ENCODE data around the gene RERGL.

The RERGL gene, protein sequence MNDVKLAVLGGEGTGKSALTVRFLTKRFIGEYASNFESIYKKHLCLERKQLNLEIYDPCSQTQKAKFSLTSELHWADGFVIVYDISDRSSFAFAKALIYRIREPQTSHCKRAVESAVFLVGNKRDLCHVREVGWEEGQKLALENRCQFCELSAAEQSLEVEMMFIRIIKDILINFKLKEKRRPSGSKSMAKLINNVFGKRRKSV

DNA sequence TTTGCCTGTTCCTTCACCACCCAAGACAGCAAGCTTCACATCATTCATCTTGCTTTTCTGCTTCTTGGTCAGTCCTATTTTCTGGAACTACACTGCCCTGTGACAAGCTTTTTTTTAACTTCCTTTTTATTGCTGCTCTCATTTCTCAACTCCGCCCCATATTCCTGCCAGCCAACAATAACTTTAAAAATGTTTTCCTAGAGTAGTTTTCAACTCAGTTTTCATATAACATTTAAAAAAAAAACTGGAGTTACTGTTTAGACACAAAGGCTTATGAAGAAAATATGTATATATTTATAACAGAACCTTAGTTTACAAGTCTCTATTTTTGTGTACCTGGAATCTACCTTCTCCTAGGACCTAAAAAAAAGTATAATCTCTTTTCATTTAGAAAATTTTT is at the start of gene RERGL:
Gene RERGL (minus strand): TSS at position 101 of the 400 bp plus-strand sequence. CDS start 53 bp downstream, at position 48.
- Mint-ChIP-seq H3K27ac (no peak within 1 kb of the TSS), H3K27me3 (no peaks in the 10 kb centered on the region), H3K4me3 (no peak within 1 kb of the TSS), H3K9me3 (peaks cover 9% of the 10 kb centered on the region), H3K4me1 (no peaks in the 10 kb centered on the region), H3K36me3 (no peaks in the 10 kb centered on the region)

DNA sequence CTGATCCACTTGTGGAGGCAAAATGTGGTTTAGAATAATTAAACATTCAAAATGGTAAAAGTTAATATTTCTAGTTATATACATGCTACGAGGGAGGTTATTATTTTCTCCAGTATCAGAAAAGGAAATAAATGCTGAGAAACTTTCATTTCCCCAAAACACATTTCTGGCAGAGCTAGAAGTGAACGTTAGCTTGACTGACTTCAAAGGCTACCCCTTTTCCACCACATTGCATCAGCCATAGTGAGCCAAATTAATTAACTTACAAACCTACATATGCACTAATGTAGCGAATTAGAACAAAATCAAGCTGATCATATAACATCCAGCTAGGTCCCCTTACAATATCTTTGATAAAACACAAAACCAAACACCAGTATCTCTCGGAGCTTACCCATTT is 49.3 kb upstream of the RERGL start:
- Mint-ChIP-seq H3K36me3 (no peaks in the 10 kb centered on the region), H3K4me1 (no peaks in the 10 kb centered on the region), H3K27me3 (no peaks in the 10 kb centered on the region), H3K27ac (no peak overlapping the region), H3K4me3 (no peak overlapping the region), H3K9me3 (no peaks in the 10 kb centered on the region)

DNA sequence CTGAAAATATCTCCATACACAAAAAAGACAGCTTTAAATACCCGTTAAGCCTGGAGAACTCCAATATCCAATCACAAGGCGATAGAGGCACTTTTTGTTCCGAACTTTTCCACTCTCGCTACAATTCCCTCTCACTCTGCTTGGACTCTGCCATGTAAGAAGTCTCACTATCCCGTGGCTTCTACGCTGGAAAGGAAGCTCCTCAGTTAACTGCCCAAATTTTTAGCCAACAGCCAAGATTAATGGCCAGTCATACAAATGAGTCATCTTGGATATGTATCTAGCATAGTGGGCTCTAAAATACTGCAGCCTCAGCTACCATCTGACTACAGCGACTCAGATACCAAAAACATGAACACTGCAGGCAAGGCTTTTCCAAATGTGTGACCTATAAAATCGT is 45.5 kb upstream of the RERGL start:
- Mint-ChIP-seq H3K27me3 (no peaks in the 10 kb centered on the region), H3K4me3 (no peak overlapping the region), H3K4me1 (no peaks in the 10 kb centered on the region), H3K27ac (no peak overlapping the region), H3K9me3 (peaks cover 5% of the 10 kb centered on the region), H3K36me3 (no peaks in the 10 kb centered on the region)

DNA sequence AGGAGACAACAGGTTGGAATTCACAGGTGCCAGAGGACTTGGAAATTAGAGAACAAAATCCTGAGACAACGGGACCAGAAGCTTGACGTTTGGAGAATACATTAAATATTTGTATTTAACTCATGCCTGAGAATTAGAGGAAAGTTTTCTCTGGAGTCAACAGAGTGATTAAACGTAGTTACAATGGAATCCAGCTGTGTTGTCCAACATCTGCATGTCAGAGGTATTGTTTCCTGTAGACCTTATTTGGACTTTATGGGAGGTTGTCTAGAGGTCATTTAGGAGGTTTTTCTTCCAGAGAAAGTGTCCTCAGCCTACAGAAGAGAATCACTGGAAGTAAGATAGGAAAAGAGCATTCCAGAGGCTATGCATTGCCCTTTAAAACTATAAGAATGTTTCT is 45.1 kb upstream of the RERGL start:
- H3K4me3 Mint-ChIP-seq, result no peak overlapping the region

DNA sequence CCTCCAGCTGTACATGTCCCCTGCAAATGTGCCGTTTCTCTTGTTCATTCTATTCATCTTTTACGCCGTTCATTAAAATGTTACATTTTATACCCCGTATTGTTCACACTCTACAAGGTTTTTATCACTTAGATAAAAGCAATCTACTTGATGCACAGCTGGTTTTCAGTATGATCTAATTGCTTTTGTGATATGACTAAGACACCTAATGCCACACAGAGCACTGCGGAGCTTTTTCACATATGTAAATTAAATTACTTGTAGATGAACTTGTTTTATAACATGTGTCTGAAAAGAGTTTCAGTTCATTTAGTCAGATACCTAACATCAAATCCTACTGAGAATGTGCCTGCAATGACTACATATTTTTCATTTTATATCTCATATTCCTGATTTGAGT is 40.9 kb upstream of the RERGL start:
- H3K27me3 Mint-ChIP-seq, result no peaks in the 10 kb centered on the region
- H3K9me3 Mint-ChIP-seq, result peaks cover 22% of the 10 kb centered on the region
- no peaks in the 10 kb centered on the region for H3K4me1 Mint-ChIP-seq
- H3K36me3 Mint-ChIP-seq, result peaks cover 2% of the 10 kb centered on the region
- H3K4me3 Mint-ChIP-seq, result no peak overlapping the region
- H3K27ac Mint-ChIP-seq, result no peak overlapping the region

More for the DNA sequence above, 45.1 kb upstream of the RERGL start:
- Mint-ChIP-seq H3K4me1 (no peaks in the 10 kb centered on the region), H3K27me3 (no peaks in the 10 kb centered on the region), H3K27ac (no peak overlapping the region), H3K36me3 (no peaks in the 10 kb centered on the region), H3K9me3 (peaks cover 6% of the 10 kb centered on the region)

DNA sequence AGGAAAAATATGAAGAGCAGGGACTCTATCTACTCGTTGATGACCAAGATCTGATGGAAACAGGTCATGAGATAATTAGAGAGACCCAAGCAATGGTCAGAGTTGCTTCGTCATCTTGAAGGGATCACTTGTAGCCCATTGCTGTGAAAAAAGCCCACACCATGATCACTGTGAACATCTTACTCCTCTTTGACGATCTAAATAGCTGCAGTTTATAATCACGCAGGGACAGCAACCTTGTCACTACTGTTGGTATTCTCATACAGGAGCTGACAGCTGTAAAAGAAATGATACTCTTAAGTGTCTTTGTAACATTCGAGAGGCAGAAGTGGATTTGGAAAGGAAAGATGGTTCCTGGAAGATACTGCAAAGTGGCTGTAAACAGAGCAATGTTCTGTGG is 33.7 kb upstream of the RERGL start:
- H3K4me3 Mint-ChIP-seq, result no peak overlapping the region
- no peak overlapping the region for H3K27ac Mint-ChIP-seq
- H3K27me3 Mint-ChIP-seq, result no peaks in the 10 kb centered on the region
- H3K9me3 Mint-ChIP-seq, result peaks cover 17% of the 10 kb centered on the region
- H3K36me3 Mint-ChIP-seq, result peaks cover 2% of the 10 kb centered on the region
- H3K4me1 Mint-ChIP-seq, result no peaks in the 10 kb centered on the region

DNA sequence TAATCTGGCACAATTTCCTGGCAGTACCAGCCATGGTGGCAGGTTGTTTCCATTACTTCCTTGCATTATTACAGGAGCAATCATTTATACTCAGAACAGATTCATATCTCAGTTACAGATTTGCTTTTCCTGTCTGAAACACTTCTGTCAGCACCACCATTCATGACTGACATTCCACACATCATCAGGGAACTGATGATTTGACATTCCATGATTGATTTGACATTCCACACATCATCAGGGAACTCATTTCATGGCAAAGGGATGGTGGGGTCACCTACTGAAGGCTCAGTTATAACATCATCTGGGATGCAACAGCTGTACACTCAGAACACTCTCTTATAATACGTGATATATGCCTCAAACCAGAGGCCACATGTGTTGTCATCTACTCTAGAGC is 30.9 kb upstream of the RERGL start:
- H3K27me3 Mint-ChIP-seq, result no peaks in the 10 kb centered on the region
- no peaks in the 10 kb centered on the region for H3K4me1 Mint-ChIP-seq
- peaks cover 6% of the 10 kb centered on the region for H3K9me3 Mint-ChIP-seq
- no peak overlapping the region for H3K4me3 Mint-ChIP-seq
- H3K36me3 Mint-ChIP-seq, result no peaks in the 10 kb centered on the region
- no peak overlapping the region for H3K27ac Mint-ChIP-seq

DNA sequence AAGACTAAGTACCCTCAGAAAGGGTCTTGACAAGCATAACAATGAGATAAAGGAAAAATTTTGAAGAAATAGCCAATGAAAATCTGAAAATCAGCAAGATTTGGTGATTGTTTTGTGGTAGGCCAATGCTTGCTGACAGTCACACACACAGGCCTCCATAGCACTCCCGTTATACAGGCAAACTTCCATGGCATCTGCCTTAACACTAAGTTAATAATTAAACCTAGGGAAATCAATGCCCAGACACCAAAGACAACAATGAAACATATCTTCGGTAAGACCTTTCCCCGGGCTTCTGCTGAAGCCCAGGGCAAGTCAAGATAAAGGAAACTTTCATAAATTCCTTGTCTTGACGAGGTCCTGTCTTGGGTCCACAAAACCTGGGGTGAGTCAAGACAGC is 18.6 kb upstream of the RERGL start:
- no peaks in the 10 kb centered on the region for H3K27me3 Mint-ChIP-seq
- no peak overlapping the region for H3K4me3 Mint-ChIP-seq
- no peaks in the 10 kb centered on the region for H3K9me3 Mint-ChIP-seq
- H3K4me1 Mint-ChIP-seq, result no peaks in the 10 kb centered on the region
- no peaks in the 10 kb centered on the region for H3K36me3 Mint-ChIP-seq
- H3K27ac Mint-ChIP-seq, result no peak overlapping the region

DNA sequence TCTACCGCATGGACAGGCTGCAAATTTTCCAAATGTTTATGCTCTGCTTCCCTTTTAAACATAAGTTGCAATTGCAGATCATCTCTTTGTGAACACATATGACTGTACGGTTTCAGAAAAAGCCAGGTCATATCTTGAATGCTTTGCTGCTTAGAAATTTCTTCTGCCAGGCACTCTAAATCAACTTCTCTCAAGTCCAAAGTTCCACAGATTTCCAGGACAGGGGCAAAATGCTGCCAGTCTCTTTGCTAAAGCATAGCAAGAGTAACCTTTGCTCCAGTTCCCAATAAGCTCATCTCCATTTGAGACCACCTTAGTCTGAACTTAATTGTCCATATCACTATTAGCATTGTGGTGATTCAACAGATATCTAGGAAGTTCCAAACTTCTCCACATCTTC is 13.6 kb upstream of the RERGL start:
- Mint-ChIP-seq H3K27ac (no peak overlapping the region), H3K4me1 (no peaks in the 10 kb centered on the region), H3K27me3 (no peaks in the 10 kb centered on the region), H3K36me3 (no peaks in the 10 kb centered on the region), H3K4me3 (no peak overlapping the region), H3K9me3 (no peaks in the 10 kb centered on the region)

DNA sequence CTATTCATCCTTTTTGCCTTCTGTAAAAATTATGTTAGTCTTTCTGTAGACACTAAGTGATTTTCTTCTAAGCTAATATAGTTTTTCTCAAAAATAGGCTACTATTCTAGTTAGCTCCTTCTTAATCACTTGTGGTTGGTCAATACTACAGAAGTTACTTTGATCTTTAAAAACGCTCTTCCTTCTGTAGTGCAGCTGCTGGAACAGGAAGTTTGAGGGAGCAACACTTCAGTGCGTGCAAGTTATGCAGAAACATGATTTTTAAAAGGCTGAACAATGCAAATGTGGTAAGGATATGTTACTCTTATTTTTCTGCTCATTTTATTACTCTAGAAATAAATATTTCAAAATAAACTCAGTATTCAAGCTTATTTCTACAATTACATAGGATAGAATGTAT is 11.1 kb upstream of the RERGL start:
- no peak overlapping the region for H3K27ac Mint-ChIP-seq
- H3K4me3 Mint-ChIP-seq, result no peak overlapping the region
- no peaks in the 10 kb centered on the region for H3K4me1 Mint-ChIP-seq
- H3K9me3 Mint-ChIP-seq, result no peaks in the 10 kb centered on the region
- no peaks in the 10 kb centered on the region for H3K27me3 Mint-ChIP-seq
- H3K36me3 Mint-ChIP-seq, result no peaks in the 10 kb centered on the region

DNA sequence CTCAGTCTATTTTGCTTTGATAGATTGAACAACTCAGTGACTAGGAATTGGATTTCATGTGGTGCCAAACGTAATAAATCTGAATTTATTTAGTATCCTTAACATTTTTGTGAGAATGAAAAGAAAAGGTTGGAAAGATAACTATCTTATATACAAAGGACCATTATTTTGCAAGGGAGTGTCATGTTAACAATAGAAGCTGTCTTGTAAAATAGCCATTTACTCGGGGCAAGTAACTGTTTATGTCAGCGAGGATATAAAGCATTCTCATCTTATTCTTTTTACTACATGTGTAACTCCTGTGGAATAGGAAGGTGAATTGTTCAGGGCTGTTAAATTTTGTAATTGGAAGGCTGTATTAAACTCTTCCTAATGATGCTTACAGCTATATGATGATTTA is 5.9 kb downstream of the RERGL start:
- no peaks in the 10 kb centered on the region for H3K4me1 Mint-ChIP-seq
- no peaks in the 10 kb centered on the region for H3K27me3 Mint-ChIP-seq
- no peak overlapping the region for H3K4me3 Mint-ChIP-seq
- H3K36me3 Mint-ChIP-seq, result no peaks in the 10 kb centered on the region
- H3K27ac Mint-ChIP-seq, result no peak overlapping the region
- peaks cover 9% of the 10 kb centered on the region for H3K9me3 Mint-ChIP-seq

DNA sequence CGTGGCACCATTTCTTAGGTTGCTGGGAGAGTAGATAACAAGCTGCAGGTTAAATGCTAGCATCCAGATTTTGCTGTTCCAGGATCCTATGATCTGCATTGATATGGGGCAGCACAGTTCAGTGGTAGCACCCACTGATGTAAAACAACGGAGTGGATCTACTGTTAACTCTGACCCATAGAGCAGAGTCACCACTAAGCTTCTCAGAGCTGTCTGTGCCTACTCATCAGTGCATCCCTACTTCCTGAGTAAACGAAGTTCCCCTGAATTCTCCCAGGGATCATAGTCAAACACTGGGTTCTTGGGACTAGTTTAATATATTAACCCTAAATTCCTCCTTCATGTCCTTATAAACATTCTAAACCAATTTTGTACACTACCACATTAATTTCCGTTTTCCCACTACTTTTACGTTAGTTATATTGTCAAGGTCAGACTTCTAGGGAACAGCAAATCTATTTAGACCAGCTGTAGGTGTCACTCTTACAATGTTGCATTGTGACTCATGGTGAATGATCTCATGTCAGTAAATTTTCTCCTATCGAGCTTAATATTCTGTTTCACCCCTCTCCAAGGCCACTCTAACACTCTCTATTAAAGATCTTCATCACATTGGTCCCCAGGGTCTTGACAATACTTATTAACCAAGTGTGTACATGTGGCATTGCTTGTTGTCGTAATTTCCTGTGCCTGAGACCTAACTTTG is 10.3 kb downstream of the RERGL start:
- no peak overlapping the region for H3K27ac Mint-ChIP-seq
- no peaks in the 10 kb centered on the region for H3K27me3 Mint-ChIP-seq
- no peaks in the 10 kb centered on the region for H3K9me3 Mint-ChIP-seq
- H3K4me3 Mint-ChIP-seq, result no peak overlapping the region
- H3K36me3 Mint-ChIP-seq, result no peaks in the 10 kb centered on the region
- H3K4me1 Mint-ChIP-seq, result no peaks in the 10 kb centered on the region

DNA sequence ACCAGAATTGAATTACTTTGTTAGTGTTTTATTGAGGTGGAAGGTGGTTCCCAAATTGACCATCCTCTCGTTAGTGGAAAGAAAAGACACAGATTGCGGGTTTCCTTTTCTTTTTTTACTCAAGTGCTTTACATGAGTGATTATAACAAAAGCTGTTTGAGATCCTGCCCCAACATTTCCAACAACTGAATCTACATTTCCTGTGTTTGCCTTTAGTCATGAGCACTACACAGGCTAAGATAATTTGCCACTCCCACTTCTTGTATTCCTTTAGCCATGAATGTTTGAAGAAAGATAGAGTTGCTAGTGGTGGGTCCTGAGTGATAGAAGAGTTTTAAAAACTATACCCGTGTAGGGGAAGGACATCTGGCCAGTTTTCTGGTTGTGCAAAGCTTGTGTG is 16.0 kb downstream of the RERGL start:
- Mint-ChIP-seq H3K9me3 (no peaks in the 10 kb centered on the region), H3K27me3 (no peaks in the 10 kb centered on the region), H3K4me3 (no peak overlapping the region), H3K36me3 (no peaks in the 10 kb centered on the region), H3K27ac (no peak overlapping the region), H3K4me1 (no peaks in the 10 kb centered on the region)

DNA sequence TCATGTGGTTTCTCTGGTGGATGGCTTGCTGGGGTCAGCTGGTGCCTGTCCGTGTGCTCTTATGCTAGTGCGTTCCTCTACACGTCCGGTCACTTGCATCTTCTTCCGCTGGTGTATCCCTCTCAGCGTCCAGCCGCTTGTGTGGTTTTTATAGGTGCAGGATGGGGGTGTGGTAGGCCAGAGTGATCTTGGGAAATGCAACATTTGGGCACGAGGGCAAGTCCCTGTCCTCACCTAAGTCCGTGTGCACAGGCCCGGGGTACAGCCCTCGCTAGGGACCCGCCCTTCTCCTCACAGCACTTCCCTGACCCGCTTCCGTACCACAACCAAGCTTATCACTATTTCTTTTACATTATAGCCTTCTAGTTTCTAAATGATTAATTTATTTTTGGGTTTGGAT is 17.3 kb downstream of the RERGL start:
- Mint-ChIP-seq H3K27ac (no peak overlapping the region), H3K36me3 (no peaks in the 10 kb centered on the region), H3K27me3 (no peaks in the 10 kb centered on the region), H3K9me3 (no peaks in the 10 kb centered on the region), H3K4me1 (no peaks in the 10 kb centered on the region), H3K4me3 (no peak overlapping the region)

DNA sequence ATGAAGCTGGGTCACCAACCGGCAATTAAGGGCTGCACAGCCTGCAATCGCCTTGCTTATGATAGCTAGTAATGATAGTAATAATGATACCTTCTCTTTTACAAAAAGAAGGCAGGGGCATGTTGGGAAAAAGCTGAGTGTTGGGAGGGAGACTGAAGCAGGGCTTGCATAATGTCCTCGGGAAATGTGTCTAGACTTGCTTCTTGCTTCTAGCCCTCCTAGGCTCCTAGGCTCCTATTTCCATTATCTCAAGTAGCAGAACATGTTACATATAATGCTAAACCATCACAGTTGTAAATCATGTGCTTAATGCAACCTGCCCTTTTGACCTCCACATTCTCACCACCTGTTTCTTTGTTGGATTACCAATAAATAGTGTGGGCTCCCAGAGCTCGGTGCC is 18.7 kb downstream of the RERGL start:
- H3K4me3 Mint-ChIP-seq, result no peak overlapping the region
- peaks cover 7% of the 10 kb centered on the region for H3K9me3 Mint-ChIP-seq
- H3K4me1 Mint-ChIP-seq, result no peaks in the 10 kb centered on the region
- H3K27me3 Mint-ChIP-seq, result no peaks in the 10 kb centered on the region
- H3K27ac Mint-ChIP-seq, result no peak overlapping the region
- H3K36me3 Mint-ChIP-seq, result no peaks in the 10 kb centered on the region

DNA sequence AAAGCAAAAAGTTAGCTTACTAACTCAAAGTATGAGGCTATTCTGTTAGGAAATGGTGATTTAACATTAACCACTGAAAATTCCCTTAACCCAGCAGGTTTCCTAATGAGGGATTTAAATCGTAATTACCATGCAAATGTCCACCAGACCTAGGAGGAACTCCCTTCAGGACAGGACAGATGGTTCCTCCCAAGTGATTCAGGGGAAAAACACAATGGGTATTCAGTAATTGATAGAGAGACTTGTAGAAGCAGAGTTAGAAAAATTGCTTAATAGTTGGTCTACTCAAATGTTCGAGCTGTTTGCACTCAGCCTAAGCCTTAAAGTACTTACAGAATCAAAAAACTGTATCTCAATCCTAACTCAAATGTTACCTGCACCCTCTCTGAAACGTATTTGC is 21.6 kb downstream of the RERGL start:
- Mint-ChIP-seq H3K27me3 (no peaks in the 10 kb centered on the region), H3K4me1 (no peaks in the 10 kb centered on the region)

DNA sequence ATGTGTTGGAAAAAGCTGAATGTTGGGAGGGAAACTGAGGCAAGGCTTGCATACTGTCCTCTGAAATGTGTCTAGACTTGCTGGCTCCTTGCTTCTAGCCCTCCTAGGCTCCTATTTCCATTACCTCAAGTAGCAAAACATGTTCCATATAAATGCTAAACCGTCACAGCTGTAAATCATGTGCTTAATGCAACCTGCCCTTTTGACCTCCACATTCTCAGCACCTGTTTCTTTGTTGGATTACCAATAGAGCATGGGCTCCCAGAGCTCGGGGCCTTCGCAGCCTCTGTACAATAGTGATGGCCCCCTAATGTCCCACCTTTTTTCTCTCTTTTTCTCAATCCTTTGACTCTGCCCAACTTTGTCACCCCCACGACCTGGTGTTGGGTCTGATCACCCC is 23.3 kb downstream of the RERGL start:
- Mint-ChIP-seq H3K27me3 (no peaks in the 10 kb centered on the region), H3K4me1 (no peaks in the 10 kb centered on the region), H3K4me3 (no peak overlapping the region), H3K36me3 (no peaks in the 10 kb centered on the region), H3K27ac (no peak overlapping the region), H3K9me3 (peaks cover 15% of the 10 kb centered on the region)

More for the DNA sequence above, 21.6 kb downstream of the RERGL start:
- no peak overlapping the region for H3K27ac Mint-ChIP-seq
- H3K9me3 Mint-ChIP-seq, result peaks cover 11% of the 10 kb centered on the region
- H3K4me3 Mint-ChIP-seq, result no peak overlapping the region
- H3K36me3 Mint-ChIP-seq, result no peaks in the 10 kb centered on the region

All from activated naive CD4-positive, alpha-beta T cell treated with anti-CD3 and anti-CD28 coated beads, Interleukin-2, amount 50 U/mL, for 24 hours (primary cell).